HCT116 (cell line): ENCODE measurements around the gene CACNB1. TPM values are rescaled to one million over a fixed set of nuclear protein-coding genes. Genes with fewer than 3 reads are reported as not detected.

Experiments
- ATAC-seq: fragments of 200-7000 bp; cut with Tn5 transposase; 2 replicates; pipeline ENCODE4 v1.9.1; 2020; ENCODE audit warnings: mild to moderate bottlenecking, moderate library complexity
- BruUV-seq: library from RNA; stranded (reverse); fragments of 400-500 nt; replicated peaks from 2 replicates; lab custom pipeline; 2021; lab: Mats Ljungman, UMichigan
- CTCF ChIA-PET: fragments of 300-600 bp; sonication (Branson Sonifier 250); formaldehyde crosslinking; loops from one replicate; lab custom pipeline; 2021; ENCODE audit warnings: antibody characterized with exemption; lab: Charles Lee
- POLR2A ChIA-PET: fragments of 300-600, 350-600 bp; sonication (Branson Sonifier 250); formaldehyde crosslinking; loops from one replicate; lab custom pipeline; 2021; ENCODE audit warnings: antibody characterized with exemption; lab: Charles Lee
- RAD21 ChIA-PET, 2 experiments: fragments of 300-600 bp; sonication (Branson Sonifier 250); formaldehyde crosslinking; loops; one replicate each; lab custom pipeline; 2023; ENCODE audit warnings: low total read pairs in 2 of 2; ENCODE audit not compliant: uncharacterized antibody in 2 of 2, unreplicated experiment in 2 of 2, low non-redundant PET in 1 of 2; lab: Charles Lee
- DNase-seq: peaks from one replicate; pipeline ENCODE4 v3.0.0-alpha.2; 2010; ENCODE audit warnings: low read depth, low spot score
- H2AFZ ChIP-seq: fragments of 200-600 bp; shearing (Covaris generic), sonication (generic); 2 replicates; pipeline ENCODE4 v1.6.1; 2017; ENCODE audit warnings: low read depth, mixed run types, mixed read lengths, antibody characterized with exemption, low read length; ENCODE audit not compliant: poor library complexity, severe bottlenecking
- H3K27ac ChIP-seq: 2 replicates; pipeline ENCODE4 v1.5.1; 2012; ENCODE audit warnings: low read depth, low read length
- H3K27me3 ChIP-seq: fragments of 200-600 bp; sonication (generic); 2 replicates; pipeline ENCODE4 v1.6.1; 2016; ENCODE audit warnings: mixed run types, low read length, mixed read lengths; ENCODE audit not compliant: insufficient read depth
- H3K36me3 ChIP-seq, 2 experiments: fragments of 200-500 bp in 1 of 2; fragments of 200-600 bp in 1 of 2; sonication (Bioruptor generic) in 1 of 2; sonication (generic) in 1 of 2; 2 replicates each; pipeline versions ENCODE4 v1.5.1 to v1.6.1; 2014 to 2016; ENCODE audit warnings: low read length in 2 of 2, inconsistent platforms in 1 of 2, mixed read lengths in 1 of 2, mixed run types in 1 of 2; ENCODE audit not compliant: insufficient read depth in 2 of 2, control insufficient read depth in 1 of 2
- H3K4me1 ChIP-seq, 2 experiments: fragments of 200-600 bp in 1 of 2; sonication (generic) in 1 of 2; 2 replicates each; pipeline versions ENCODE4 v1.5.1 to v1.6.1; 2012 to 2017; ENCODE audit warnings: low read length in 2 of 2, inconsistent platforms in 1 of 2, mild to moderate bottlenecking in 1 of 2, mixed read lengths in 1 of 2, mixed run types in 1 of 2, moderate library complexity in 1 of 2; ENCODE audit not compliant: insufficient read depth in 2 of 2, control insufficient read depth in 1 of 2
- H3K4me2 ChIP-seq: fragments of 200-600 bp; sonication (generic); 2 replicates; pipeline ENCODE4 v1.6.1; 2017; ENCODE audit warnings: mixed run types, low read length, mixed read lengths
- H3K4me3 ChIP-seq, 2 experiments: fragments of 200-600 bp in 1 of 2; sonication (generic) in 1 of 2; replicated peaks in 1 of 2; 2 replicates each; pipeline ENCODE4 v1.5.1; 2011 to 2016; ENCODE audit warnings: low read length in 2 of 2, control low read depth in 1 of 2, low read depth in 1 of 2, mild to moderate bottlenecking in 1 of 2, mixed read lengths in 1 of 2, mixed run types in 1 of 2
- H3K79me2 ChIP-seq: fragments of 200-600 bp; sonication (generic); 2 replicates; pipeline ENCODE4 v1.6.1; 2017; ENCODE audit warnings: mild to moderate bottlenecking, mixed run types, low read length, moderate library complexity, mixed read lengths; ENCODE audit not compliant: insufficient read depth
- H3K9ac ChIP-seq: fragments of 200-600 bp; sonication (generic); 2 replicates; pipeline ENCODE4 v1.6.1; 2016; ENCODE audit warnings: low read length, mixed read lengths
- H3K9me2 ChIP-seq: fragments of 200-600 bp; sonication (generic), shearing (Covaris generic); 2 replicates; pipeline ENCODE4 v1.6.1; 2017; ENCODE audit warnings: mixed run types, mild to moderate bottlenecking, moderate library complexity; ENCODE audit not compliant: insufficient read depth
- H3K9me3 ChIP-seq, 2 experiments: fragments of 200-500 bp in 1 of 2; fragments of 200-600 bp in 1 of 2; sonication (Bioruptor generic) in 1 of 2; sonication (generic) in 1 of 2; 2 replicates each; pipeline ENCODE4 v1.6.1; 2014 to 2017; ENCODE audit warnings: low read length in 2 of 2, mixed read lengths in 2 of 2, inconsistent platforms in 1 of 2, low read depth in 1 of 2, mild to moderate bottlenecking in 1 of 2, mixed run types in 1 of 2, moderate library complexity in 1 of 2; ENCODE audit not compliant: control insufficient read depth in 1 of 2, insufficient read depth in 1 of 2
- H4K20me1 ChIP-seq: fragments of 200-600 bp; sonication (generic), shearing (Covaris generic); 2 replicates; pipeline ENCODE4 v1.6.1; 2017; ENCODE audit warnings: mixed run types, mild to moderate bottlenecking, moderate library complexity; ENCODE audit not compliant: insufficient read depth
- CBX3 ChIP-seq: IDR thresholded peaks from 2 replicates; pipeline ENCODE4 v1.6.1; 2012; ENCODE audit warnings: low read depth
- CEBPB ChIP-seq: IDR thresholded peaks from 2 replicates; pipeline ENCODE4 v1.6.1; 2012; ENCODE audit warnings: low read depth
- EGR1 ChIP-seq: IDR thresholded peaks from 2 replicates; pipeline ENCODE4 v1.6.1; 2012; ENCODE audit warnings: low read depth
- ELF1 ChIP-seq: IDR thresholded peaks from 2 replicates; pipeline ENCODE4 v1.6.1; 2012; ENCODE audit warnings: low read depth, borderline replicate concordance
- EZH2 ChIP-seq: fragments of 200-600 bp; sonication (generic); IDR thresholded peaks from 2 replicates; pipeline ENCODE4 v1.6.1; 2017; ENCODE audit warnings: antibody characterized with exemption, mixed run types
- EZH2phosphoT487 ChIP-seq: fragments of 200-600 bp; IDR thresholded peaks from 2 replicates; pipeline ENCODE4 v1.6.1; 2018; ENCODE audit warnings: antibody characterized with exemption, borderline replicate concordance
- FOSL1 ChIP-seq: IDR thresholded peaks from 2 replicates; pipeline ENCODE4 v1.6.1; 2012; ENCODE audit warnings: low read depth
- JUND ChIP-seq: IDR thresholded peaks from 2 replicates; pipeline ENCODE4 v1.6.1; 2012
- POLR2A ChIP-seq: IDR thresholded peaks from 2 replicates; pipeline ENCODE4 v1.7.0; 2011; ENCODE audit warnings: borderline replicate concordance; ENCODE audit not compliant: insufficient read depth, insufficient read length; ENCODE audit errors: extremely low read depth
- POLR2AphosphoS5 ChIP-seq: IDR thresholded peaks from 2 replicates; pipeline ENCODE4 v1.6.1; 2011; ENCODE audit warnings: mild to moderate bottlenecking, low read depth, low read length, moderate library complexity
- RAD21 ChIP-seq: IDR thresholded peaks from 2 replicates; pipeline ENCODE4 v1.6.1; 2012; ENCODE audit warnings: low read depth, mild to moderate bottlenecking
- SIN3A ChIP-seq: IDR thresholded peaks from 2 replicates; pipeline ENCODE4 v1.6.1; 2012; ENCODE audit warnings: low read depth
- SP1 ChIP-seq: IDR thresholded peaks from 2 replicates; pipeline ENCODE4 v1.6.1; 2012; ENCODE audit warnings: low read depth
- SRF ChIP-seq: IDR thresholded peaks from 2 replicates; pipeline ENCODE4 v1.6.1; 2012; ENCODE audit warnings: low read depth
- TCF7L2 ChIP-seq: IDR thresholded peaks from 2 replicates; pipeline ENCODE4 v1.7.0; 2011; ENCODE audit warnings: borderline replicate concordance, inconsistent platforms; ENCODE audit not compliant: insufficient read depth, insufficient read length; ENCODE audit errors: extremely low read depth
- YY1 ChIP-seq: IDR thresholded peaks from 2 replicates; pipeline ENCODE4 v1.6.1; 2011; ENCODE audit warnings: low read length, low read depth, moderate library complexity, mild to moderate bottlenecking; ENCODE audit not compliant: insufficient replicate concordance; ENCODE audit errors: extremely low read depth
- ZFX ChIP-seq: fragments of 450-650 bp; IDR thresholded peaks from 2 replicates; pipeline ENCODE4 v1.6.1; 2017
- ZNF274 ChIP-seq: fragments of 200-500 bp; sonication (Bioruptor generic); IDR thresholded peaks from 2 replicates; pipeline ENCODE4 v1.6.1; 2014; ENCODE audit warnings: mild to moderate bottlenecking, low read depth, low read length, inconsistent platforms
- intact Hi-C: fragments of 100-400 bp; cut with micrococcal nuclease; formaldehyde crosslinking; loops from 2 replicates; pipeline ENCODE4 v1.10.0; 2022
- total RNA-seq: library from RNA; stranded (reverse); gene quantifications from one replicate; pipeline ENCODE4 v1.2.1, GENCODE V29; 2021; ENCODE audit not compliant: unreplicated experiment
- TF ChIP-seq, protein P1 (sequence below): IDR thresholded peaks from 2 replicates; pipeline ENCODE4 v1.6.1; 2011; ENCODE audit warnings: mild to moderate bottlenecking, low read length, moderate library complexity; ENCODE audit not compliant: insufficient replicate concordance; ENCODE audit errors: extremely low read depth
- TF ChIP-seq, protein P2 (sequence below): IDR thresholded peaks from 2 replicates; pipeline ENCODE4 v1.6.1; 2012
- TF ChIP-seq, protein P3 (sequence below): IDR thresholded peaks from 2 replicates; pipeline ENCODE4 v1.6.1; 2012; ENCODE audit warnings: low read depth
- TF ChIP-seq, protein P4 (sequence below): IDR thresholded peaks from 2 replicates; pipeline ENCODE4 v1.6.1; 2012

The CACNB1 gene
- total RNA-seq, 1 experiment from 2014 or later, result 13.0 TPM

DNA sequence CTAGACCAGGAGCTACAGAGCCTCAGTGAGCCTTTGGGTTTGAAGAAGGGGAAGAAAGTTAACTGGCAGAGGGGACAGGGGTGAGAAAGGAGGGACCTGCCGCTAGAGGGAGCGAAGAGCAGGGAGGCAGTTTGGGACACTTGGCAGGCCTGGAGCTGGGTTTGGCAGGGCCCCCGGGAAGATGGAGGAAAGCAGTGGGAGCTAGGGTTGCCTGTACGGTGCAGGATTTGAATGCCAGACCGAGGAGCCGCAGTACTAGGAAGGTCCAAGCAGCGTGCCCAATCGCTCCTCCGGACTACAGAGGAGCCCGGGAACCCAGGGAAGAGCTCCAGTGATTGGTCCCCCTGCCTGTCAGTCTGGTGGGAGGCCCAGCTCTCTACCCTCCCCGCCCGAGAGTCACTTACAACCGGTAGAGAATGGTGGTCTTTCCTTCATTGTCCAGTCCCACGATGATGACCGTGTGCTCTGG, 32.8 kb downstream of the CACNB1 start:
- DNase-seq (peak; percentile 69), ATAC-seq (peak; percentile 92)
- BruUV-seq, result no TSS peak
- Histone ChIP-seq H3K4me3 (peak overlapping the region in 1 of 2 experiments; percentile 7; a peak in 2 of 4 replicates), H3K4me2 (peak overlapping the region; percentile 67), H3K9me3 (no peaks in the 10 kb centered on the region), H3K4me1 (peaks cover 6 to 10% of the 10 kb centered on the region in 2 experiments; a peak in 3 of 4 replicates), H3K27me3 (no peaks in the 10 kb centered on the region), H4K20me1 (no peaks in the 10 kb centered on the region), H3K9ac (peak overlapping the region; percentile 38), H2AFZ (peak overlapping the region; percentile 83), H3K27ac (no peak overlapping the region; the same call in 1 of the 2 replicates), H3K79me2 (no peaks in the 10 kb centered on the region), H3K9me2 (no peaks in the 10 kb centered on the region), H3K36me3 (no peaks in the 10 kb centered on the region)
- ChIA-PET RAD21 (interaction anchor here (1.0 to 1.4 kb wide), 4 partner anchors 11 to 182 kb away, joined by 3 to 7 read pairs (median 5); partner anchors contain the start of gene RPL19 (in 1 of the 2)), POLR2A (interaction anchor here (0.9 to 2.2 kb wide), 6 partner anchors 11 to 297 kb away, joined by 3 to 17 read pairs (median 3); partner anchors contain the start of genes LASP1 and RPL19), CTCF (interaction anchor here (0.7 to 2.2 kb wide), 25 partner anchors 8 to 311 kb away, joined by 3 to 62 read pairs (median 4); partner anchors contain the start of genes CACNB1, RPL19 and RPL23)
- intact Hi-C loops, result no loop called here
- TF ChIP-seq CBX3 (no peak), SP1 (no peak), CEBPB (no peak), POLR2A (no peak), TCF7L2 (no peak), EZH2phosphoT487 (no peak), EZH2 (no peak), JUND (no peak), YY1 (peak; percentile 62), SIN3A (no peak), ZFX (no peak), EGR1 (no peak), ZNF274 (no peak), FOSL1 (no peak), RAD21 (peak; percentile 64), ELF1 (no peak), POLR2AphosphoS5 (peak; percentile 32), SRF (no peak)
- TF ChIP-seq, protein P1, sequence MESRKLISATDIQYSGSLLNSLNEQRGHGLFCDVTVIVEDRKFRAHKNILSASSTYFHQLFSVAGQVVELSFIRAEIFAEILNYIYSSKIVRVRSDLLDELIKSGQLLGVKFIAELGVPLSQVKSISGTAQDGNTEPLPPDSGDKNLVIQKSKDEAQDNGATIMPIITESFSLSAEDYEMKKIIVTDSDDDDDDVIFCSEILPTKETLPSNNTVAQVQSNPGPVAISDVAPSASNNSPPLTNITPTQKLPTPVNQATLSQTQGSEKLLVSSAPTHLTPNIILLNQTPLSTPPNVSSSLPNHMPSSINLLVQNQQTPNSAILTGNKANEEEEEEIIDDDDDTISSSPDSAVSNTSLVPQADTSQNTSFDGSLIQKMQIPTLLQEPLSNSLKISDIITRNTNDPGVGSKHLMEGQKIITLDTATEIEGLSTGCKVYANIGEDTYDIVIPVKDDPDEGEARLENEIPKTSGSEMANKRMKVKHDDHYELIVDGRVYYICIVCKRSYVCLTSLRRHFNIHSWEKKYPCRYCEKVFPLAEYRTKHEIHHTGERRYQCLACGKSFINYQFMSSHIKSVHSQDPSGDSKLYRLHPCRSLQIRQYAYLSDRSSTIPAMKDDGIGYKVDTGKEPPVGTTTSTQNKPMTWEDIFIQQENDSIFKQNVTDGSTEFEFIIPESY, result no peak
- TF ChIP-seq, protein P2, sequence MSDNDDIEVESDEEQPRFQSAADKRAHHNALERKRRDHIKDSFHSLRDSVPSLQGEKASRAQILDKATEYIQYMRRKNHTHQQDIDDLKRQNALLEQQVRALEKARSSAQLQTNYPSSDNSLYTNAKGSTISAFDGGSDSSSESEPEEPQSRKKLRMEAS, result no peak
- TF ChIP-seq, protein P3, sequence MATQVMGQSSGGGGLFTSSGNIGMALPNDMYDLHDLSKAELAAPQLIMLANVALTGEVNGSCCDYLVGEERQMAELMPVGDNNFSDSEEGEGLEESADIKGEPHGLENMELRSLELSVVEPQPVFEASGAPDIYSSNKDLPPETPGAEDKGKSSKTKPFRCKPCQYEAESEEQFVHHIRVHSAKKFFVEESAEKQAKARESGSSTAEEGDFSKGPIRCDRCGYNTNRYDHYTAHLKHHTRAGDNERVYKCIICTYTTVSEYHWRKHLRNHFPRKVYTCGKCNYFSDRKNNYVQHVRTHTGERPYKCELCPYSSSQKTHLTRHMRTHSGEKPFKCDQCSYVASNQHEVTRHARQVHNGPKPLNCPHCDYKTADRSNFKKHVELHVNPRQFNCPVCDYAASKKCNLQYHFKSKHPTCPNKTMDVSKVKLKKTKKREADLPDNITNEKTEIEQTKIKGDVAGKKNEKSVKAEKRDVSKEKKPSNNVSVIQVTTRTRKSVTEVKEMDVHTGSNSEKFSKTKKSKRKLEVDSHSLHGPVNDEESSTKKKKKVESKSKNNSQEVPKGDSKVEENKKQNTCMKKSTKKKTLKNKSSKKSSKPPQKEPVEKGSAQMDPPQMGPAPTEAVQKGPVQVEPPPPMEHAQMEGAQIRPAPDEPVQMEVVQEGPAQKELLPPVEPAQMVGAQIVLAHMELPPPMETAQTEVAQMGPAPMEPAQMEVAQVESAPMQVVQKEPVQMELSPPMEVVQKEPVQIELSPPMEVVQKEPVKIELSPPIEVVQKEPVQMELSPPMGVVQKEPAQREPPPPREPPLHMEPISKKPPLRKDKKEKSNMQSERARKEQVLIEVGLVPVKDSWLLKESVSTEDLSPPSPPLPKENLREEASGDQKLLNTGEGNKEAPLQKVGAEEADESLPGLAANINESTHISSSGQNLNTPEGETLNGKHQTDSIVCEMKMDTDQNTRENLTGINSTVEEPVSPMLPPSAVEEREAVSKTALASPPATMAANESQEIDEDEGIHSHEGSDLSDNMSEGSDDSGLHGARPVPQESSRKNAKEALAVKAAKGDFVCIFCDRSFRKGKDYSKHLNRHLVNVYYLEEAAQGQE, result no peak
- TF ChIP-seq, protein P4, sequence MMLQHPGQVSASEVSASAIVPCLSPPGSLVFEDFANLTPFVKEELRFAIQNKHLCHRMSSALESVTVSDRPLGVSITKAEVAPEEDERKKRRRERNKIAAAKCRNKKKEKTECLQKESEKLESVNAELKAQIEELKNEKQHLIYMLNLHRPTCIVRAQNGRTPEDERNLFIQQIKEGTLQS, result no peak
